Activated naive CD4-positive, alpha-beta T cell treated with anti-CD3 and anti-CD28 coated beads, Interleukin-2, amount 10 ng/mL, durations not matched to agents 7 days and 5 days (primary cell): ENCODE data around the gene GTPBP4.

Experiments used
- CTCF ChIA-PET: fragments of 350-600 bp; sonication (Branson Sonifier 250); formaldehyde crosslinking; loops from one replicate; lab custom pipeline; 2021; ENCODE audit warnings: antibody characterized with exemption; lab: Charles Lee
- DNase-seq: peaks from one replicate; pipeline ENCODE4 v3.0.0-alpha.2; 2020
- H3K27ac Mint-ChIP-seq: one replicate; pipeline ENCODE4 v1.8.0; 2021; ENCODE audit warnings: mild to moderate bottlenecking, moderate library complexity, mixed read lengths
- H3K27me3 Mint-ChIP-seq: one replicate; pipeline ENCODE4 v1.8.0; 2021; ENCODE audit warnings: mild to moderate bottlenecking, mixed read lengths
- H3K36me3 Mint-ChIP-seq: one replicate; pipeline ENCODE4 v1.8.0; 2021; ENCODE audit warnings: mixed read lengths
- H3K4me1 Mint-ChIP-seq: one replicate; pipeline ENCODE4 v1.8.0; 2021; ENCODE audit warnings: mixed read lengths
- H3K4me3 Mint-ChIP-seq: one replicate; pipeline ENCODE4 v1.8.0; 2021; ENCODE audit warnings: mild to moderate bottlenecking, moderate library complexity, mixed read lengths
- H3K9me3 Mint-ChIP-seq: one replicate; pipeline ENCODE4 v1.8.0; 2021; ENCODE audit warnings: mixed read lengths

Gene GTPBP4

GRCh38 chr10:974038-974784 lies 14.0 kb upstream of the GTPBP4 start:
- H3K36me3 Mint-ChIP-seq: peaks cover 5% of the 10 kb centered on the region
- H3K27me3 Mint-ChIP-seq: peaks cover 25% of the 10 kb centered on the region
- H3K27ac Mint-ChIP-seq: no peak overlapping the region
- H3K9me3 Mint-ChIP-seq: peaks cover 20% of the 10 kb centered on the region
- DNase-seq: no peak
- CTCF ChIA-PET: no interaction called here
- no peaks in the 10 kb centered on the region for H3K4me1 Mint-ChIP-seq
- no peak overlapping the region for H3K4me3 Mint-ChIP-seq

GRCh38 chr10:974785-975074 lies 13.5 kb upstream of the GTPBP4 start:
- CTCF ChIA-PET: no interaction called here
- H3K36me3 Mint-ChIP-seq: peaks cover 8% of the 10 kb centered on the region
- H3K27me3 Mint-ChIP-seq: peaks cover 20% of the 10 kb centered on the region
- no peak overlapping the region for H3K27ac Mint-ChIP-seq
- no peak for DNase-seq
- peaks cover 25% of the 10 kb centered on the region for H3K9me3 Mint-ChIP-seq
- H3K4me1 Mint-ChIP-seq: no peaks in the 10 kb centered on the region
- no peak overlapping the region for H3K4me3 Mint-ChIP-seq

GRCh38 chr10:976316-976715 lies 11.9 kb upstream of the GTPBP4 start:
- Mint-ChIP-seq H3K9me3 (peaks cover 36% of the 10 kb centered on the region), H3K4me3 (no peak overlapping the region), H3K4me1 (no peaks in the 10 kb centered on the region), H3K27ac (no peak overlapping the region), H3K36me3 (peaks cover 16% of the 10 kb centered on the region), H3K27me3 (peaks cover 14% of the 10 kb centered on the region)
- CTCF ChIA-PET: no interaction called here
- DNase-seq: no peak

- CTCF ChIA-PET: interaction anchor here (1.0 kb wide), 1 partner anchor 8 kb away, joined by 3 read pairs; no protein-coding TSS in a partner anchor
- peaks cover 16% of the 10 kb centered on the region for H3K36me3 Mint-ChIP-seq
- H3K4me3 Mint-ChIP-seq: no peak overlapping the region
- no peak overlapping the region for H3K27ac Mint-ChIP-seq
- H3K9me3 Mint-ChIP-seq: peaks cover 36% of the 10 kb centered on the region
- DNase-seq: no peak
- H3K27me3 Mint-ChIP-seq: no peaks in the 10 kb centered on the region
- H3K4me1 Mint-ChIP-seq: no peaks in the 10 kb centered on the region
These were observed 9.3 kb upstream of the GTPBP4 start for GRCh38 chr10:978826-979421.

GRCh38 chr10:980468-981093 lies 7.7 kb upstream of the GTPBP4 start:
- no peak for DNase-seq
- no peak overlapping the region for H3K4me3 Mint-ChIP-seq
- H3K27ac Mint-ChIP-seq: no peak overlapping the region
- H3K4me1 Mint-ChIP-seq: no peaks in the 10 kb centered on the region
- H3K27me3 Mint-ChIP-seq: no peaks in the 10 kb centered on the region
- peaks cover 35% of the 10 kb centered on the region for H3K9me3 Mint-ChIP-seq
- peaks cover 16% of the 10 kb centered on the region for H3K36me3 Mint-ChIP-seq
- CTCF ChIA-PET: no interaction called here

GRCh38 chr10:983401-983800 lies 4.8 kb upstream of the GTPBP4 start:
- Mint-ChIP-seq H3K9me3 (peaks cover 22% of the 10 kb centered on the region), H3K27ac (no peak overlapping the region), H3K4me3 (no peak overlapping the region), H3K27me3 (no peaks in the 10 kb centered on the region), H3K4me1 (peaks cover 9% of the 10 kb centered on the region), H3K36me3 (peaks cover 18% of the 10 kb centered on the region)
- CTCF ChIA-PET: interaction anchor here (1.5 kb wide), 1 partner anchor 60 kb away, joined by 4 read pairs; no protein-coding TSS in a partner anchor
- DNase-seq: no peak

GRCh38 chr10:983971-984655 lies 4.1 kb upstream of the GTPBP4 start:
- DNase-seq: no peak
- Mint-ChIP-seq H3K27ac (no peak overlapping the region), H3K27me3 (no peaks in the 10 kb centered on the region), H3K9me3 (peaks cover 16% of the 10 kb centered on the region), H3K4me1 (peaks cover 14% of the 10 kb centered on the region), H3K4me3 (no peak overlapping the region), H3K36me3 (peaks cover 16% of the 10 kb centered on the region)
- CTCF ChIA-PET: interaction anchor here (1.5 kb wide), 1 partner anchor 59 kb away, joined by 4 read pairs; no protein-coding TSS in a partner anchor

GRCh38 chr10:985361-985760 lies 2.9 kb upstream of the GTPBP4 start:
- Mint-ChIP-seq H3K27ac (no peak overlapping the region), H3K36me3 (peaks cover 15% of the 10 kb centered on the region), H3K9me3 (peaks cover 6% of the 10 kb centered on the region), H3K27me3 (no peaks in the 10 kb centered on the region), H3K4me1 (peaks cover 27% of the 10 kb centered on the region), H3K4me3 (no peak overlapping the region)
- no peak for DNase-seq
- CTCF ChIA-PET: no interaction called here

- peaks cover under 1% of the 10 kb centered on the region for H3K9me3 Mint-ChIP-seq
- H3K4me3 Mint-ChIP-seq: peak overlapping the region; percentile 99
- CTCF ChIA-PET: interaction anchor here (1.0 kb wide), 1 partner anchor 8 kb away, joined by 3 read pairs; no protein-coding TSS in a partner anchor
- DNase-seq: no peak
- no peak overlapping the region for H3K27ac Mint-ChIP-seq
- peaks cover 35% of the 10 kb centered on the region for H3K4me1 Mint-ChIP-seq
- H3K36me3 Mint-ChIP-seq: peaks cover 13% of the 10 kb centered on the region
- no peaks in the 10 kb centered on the region for H3K27me3 Mint-ChIP-seq
These were observed 2.0 kb upstream of the GTPBP4 start for GRCh38 chr10:986137-986825.

- H3K9me3 Mint-ChIP-seq: no peaks in the 10 kb centered on the region
- H3K4me1 Mint-ChIP-seq: peaks cover 36% of the 10 kb centered on the region
- peaks cover 14% of the 10 kb centered on the region for H3K36me3 Mint-ChIP-seq
- DNase-seq: no peak
- H3K4me3 Mint-ChIP-seq: peak overlapping the region; percentile 99
- no peaks in the 10 kb centered on the region for H3K27me3 Mint-ChIP-seq
- H3K27ac Mint-ChIP-seq: peak overlapping the region; percentile 95
- CTCF ChIA-PET: interaction anchor here (1.0 kb wide), 1 partner anchor 9 kb away, joined by 3 read pairs; no protein-coding TSS in a partner anchor
These were observed 1.2 kb upstream of the GTPBP4 start for GRCh38 chr10:986881-987619.

GRCh38 chr10:987620-987869 lies 689 bp upstream of the GTPBP4 start:
- no peaks in the 10 kb centered on the region for H3K9me3 Mint-ChIP-seq

GRCh38 chr10:988667-989545 lies 672 bp downstream of the GTPBP4 start:
- peak overlapping the region; percentile 99 for H3K4me3 Mint-ChIP-seq
- H3K36me3 Mint-ChIP-seq: peaks cover 22% of the 10 kb centered on the region
- no peaks in the 10 kb centered on the region for H3K27me3 Mint-ChIP-seq
- peaks cover 36% of the 10 kb centered on the region for H3K4me1 Mint-ChIP-seq
- no peak for DNase-seq
- CTCF ChIA-PET: no interaction called here
- H3K27ac Mint-ChIP-seq: peak overlapping the region; percentile 95
- H3K9me3 Mint-ChIP-seq: no peaks in the 10 kb centered on the region

More at GRCh38 chr10:987620-987869, 689 bp upstream of the GTPBP4 start:
- CTCF ChIA-PET: no interaction called here
- peak overlapping the region; percentile 95 for H3K27ac Mint-ChIP-seq
- peaks cover 36% of the 10 kb centered on the region for H3K4me1 Mint-ChIP-seq
- H3K4me3 Mint-ChIP-seq: peak overlapping the region; percentile 99
- H3K36me3 Mint-ChIP-seq: peaks cover 16% of the 10 kb centered on the region
- no peak for DNase-seq
- no peaks in the 10 kb centered on the region for H3K27me3 Mint-ChIP-seq

GRCh38 chr10:990808-991207 lies 2.6 kb downstream of the GTPBP4 start:
- H3K9me3 Mint-ChIP-seq: no peaks in the 10 kb centered on the region
- peaks cover 36% of the 10 kb centered on the region for H3K36me3 Mint-ChIP-seq
- no peak for DNase-seq
- peak overlapping the region; percentile 12 for H3K27ac Mint-ChIP-seq
- H3K4me1 Mint-ChIP-seq: peaks cover 36% of the 10 kb centered on the region
- no peaks in the 10 kb centered on the region for H3K27me3 Mint-ChIP-seq
- H3K4me3 Mint-ChIP-seq: no peak overlapping the region
- CTCF ChIA-PET: no interaction called here
